Ishikawa (cell line): Measurements from ENCODE around the gene AVPR1B.

Experiments
- CEBPB ChIP-seq: IDR thresholded peaks from 2 replicates; pipeline ENCODE4 v1.6.1; 2012
- CREB1 ChIP-seq: IDR thresholded peaks from 2 replicates; pipeline ENCODE4 v1.6.1; 2012; ENCODE audit warnings: low read depth
- EGR1 ChIP-seq: IDR thresholded peaks from 2 replicates; pipeline ENCODE4 v1.6.1; 2012
- EP300 ChIP-seq: IDR thresholded peaks from 2 replicates; pipeline ENCODE4 v1.6.1; 2012; ENCODE audit warnings: borderline replicate concordance
- FOXM1 ChIP-seq: IDR thresholded peaks from 2 replicates; pipeline ENCODE4 v1.6.1; 2012; ENCODE audit warnings: low read depth, borderline replicate concordance
- MAX ChIP-seq: IDR thresholded peaks from 2 replicates; pipeline ENCODE4 v1.6.1; 2012
- NFIC ChIP-seq: IDR thresholded peaks from 2 replicates; pipeline ENCODE4 v1.6.1; 2012
- RAD21 ChIP-seq: IDR thresholded peaks from 2 replicates; pipeline ENCODE4 v1.6.1; 2012; ENCODE audit warnings: low read depth
- REST ChIP-seq: IDR thresholded peaks from 2 replicates; pipeline ENCODE4 v1.6.1; 2012; ENCODE audit warnings: low read depth, mild to moderate bottlenecking
- TAF1 ChIP-seq: IDR thresholded peaks from 2 replicates; pipeline ENCODE4 v1.6.1; 2012; ENCODE audit warnings: low read depth, mild to moderate bottlenecking
- TCF12 ChIP-seq: IDR thresholded peaks from 2 replicates; pipeline ENCODE4 v1.6.1; 2012; ENCODE audit warnings: low read depth
- TEAD4 ChIP-seq: IDR thresholded peaks from 2 replicates; pipeline ENCODE4 v1.6.1; 2012
- USF1 ChIP-seq: IDR thresholded peaks from 2 replicates; pipeline ENCODE4 v1.6.1; 2012
- YY1 ChIP-seq: IDR thresholded peaks from 2 replicates; pipeline ENCODE4 v1.6.1; 2012; ENCODE audit warnings: low read depth
- ZBTB7A ChIP-seq: IDR thresholded peaks from 2 replicates; pipeline ENCODE4 v1.6.1; 2012; ENCODE audit warnings: low read depth

The AVPR1B gene, protein sequence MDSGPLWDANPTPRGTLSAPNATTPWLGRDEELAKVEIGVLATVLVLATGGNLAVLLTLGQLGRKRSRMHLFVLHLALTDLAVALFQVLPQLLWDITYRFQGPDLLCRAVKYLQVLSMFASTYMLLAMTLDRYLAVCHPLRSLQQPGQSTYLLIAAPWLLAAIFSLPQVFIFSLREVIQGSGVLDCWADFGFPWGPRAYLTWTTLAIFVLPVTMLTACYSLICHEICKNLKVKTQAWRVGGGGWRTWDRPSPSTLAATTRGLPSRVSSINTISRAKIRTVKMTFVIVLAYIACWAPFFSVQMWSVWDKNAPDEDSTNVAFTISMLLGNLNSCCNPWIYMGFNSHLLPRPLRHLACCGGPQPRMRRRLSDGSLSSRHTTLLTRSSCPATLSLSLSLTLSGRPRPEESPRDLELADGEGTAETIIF

GRCh38 chr1:206117151-206117948 is at the start of gene AVPR1B:
Gene AVPR1B, minus strand, starts transcription at chr1:206117388. Its CDS starts 498 bp downstream, at chr1:206116890.
- no peak for TF ChIP-seq CREB1
- no peak for TF ChIP-seq USF1
- no peak for TF ChIP-seq FOXM1
- no peak for TF ChIP-seq ZBTB7A
- no peak for TF ChIP-seq NFIC
- TF ChIP-seq TEAD4, result no peak
- TF ChIP-seq TCF12, result no peak
- no peak for TF ChIP-seq YY1
- TF ChIP-seq MAX, result no peak
- no peak for TF ChIP-seq EP300
- TF ChIP-seq REST, result no peak
- TF ChIP-seq EGR1, result no peak
- no peak for TF ChIP-seq TAF1
- no peak for TF ChIP-seq CEBPB
- no peak for TF ChIP-seq RAD21

DNA sequence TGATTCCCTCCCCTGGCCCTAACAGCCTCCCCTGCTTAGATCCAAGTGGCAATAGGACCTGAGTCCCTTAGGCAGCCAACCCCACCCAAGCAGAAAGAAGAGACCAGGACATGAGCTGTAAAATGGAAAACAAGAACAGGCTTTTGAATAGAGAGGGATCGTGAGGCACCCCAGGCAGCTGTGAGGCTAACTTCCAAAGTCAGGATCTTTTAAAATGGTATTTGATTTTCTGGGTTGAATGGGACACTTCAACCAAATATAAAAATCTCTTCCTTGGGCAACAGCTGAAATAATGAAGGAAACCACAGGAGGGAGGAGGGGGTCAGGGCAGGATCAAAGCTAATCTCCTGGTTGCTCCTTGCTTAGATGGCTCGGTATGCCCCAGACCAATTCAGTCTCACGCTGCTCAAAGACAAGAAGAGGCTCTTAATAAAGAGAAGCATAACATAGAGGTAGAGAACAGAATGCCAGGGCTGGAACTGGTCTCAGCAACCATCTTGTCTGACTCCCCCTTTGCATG is 28.6 kb upstream of the AVPR1B start:
- TF ChIP-seq NFIC, result no peak
- TF ChIP-seq EP300, result no peak
- no peak for TF ChIP-seq TAF1
- no peak for TF ChIP-seq REST
- TF ChIP-seq FOXM1, result no peak
- TF ChIP-seq RAD21, result no peak
- TF ChIP-seq EGR1, result no peak
- no peak for TF ChIP-seq MAX

GRCh38 chr1:206144605-206145004 is 27.4 kb upstream of the AVPR1B start:
- TF ChIP-seq USF1 (no peak), TCF12 (no peak)

DNA sequence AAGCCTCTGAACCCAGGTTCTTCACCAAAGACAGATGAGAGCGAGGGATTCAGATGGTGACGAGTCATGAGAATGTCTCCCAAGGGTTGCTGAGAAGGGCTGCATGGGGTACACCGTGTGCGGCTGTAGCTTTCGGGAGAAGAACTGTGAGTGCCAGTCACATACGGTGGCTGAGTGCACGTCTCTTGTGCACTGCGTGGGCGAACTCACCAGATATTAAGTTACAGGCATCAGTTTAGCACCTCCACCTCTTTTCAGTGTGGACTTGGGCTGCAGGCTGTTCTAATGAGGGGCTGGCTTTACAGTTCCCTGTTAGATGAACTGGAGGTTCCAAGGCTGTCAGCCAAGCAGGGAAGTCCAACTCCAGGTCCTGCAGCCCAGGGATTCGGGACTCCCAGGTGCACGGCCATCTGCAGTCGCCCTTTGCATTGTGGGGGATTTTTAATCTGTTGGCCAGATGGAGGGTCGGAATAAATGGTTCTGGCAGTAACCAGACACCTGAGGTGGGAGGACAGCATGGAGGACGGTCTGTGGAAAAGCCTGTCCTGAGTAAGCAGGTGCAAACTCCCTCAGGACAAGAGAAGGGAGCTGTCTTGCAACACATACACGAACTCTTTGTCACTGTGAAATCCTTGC is 26.5 kb upstream of the AVPR1B start:
- no peak for TF ChIP-seq REST
- peak; percentile 92 for TF ChIP-seq EGR1
